ENCODE measurements around the gene ACOT7.

The ACOT7 gene

DNA sequence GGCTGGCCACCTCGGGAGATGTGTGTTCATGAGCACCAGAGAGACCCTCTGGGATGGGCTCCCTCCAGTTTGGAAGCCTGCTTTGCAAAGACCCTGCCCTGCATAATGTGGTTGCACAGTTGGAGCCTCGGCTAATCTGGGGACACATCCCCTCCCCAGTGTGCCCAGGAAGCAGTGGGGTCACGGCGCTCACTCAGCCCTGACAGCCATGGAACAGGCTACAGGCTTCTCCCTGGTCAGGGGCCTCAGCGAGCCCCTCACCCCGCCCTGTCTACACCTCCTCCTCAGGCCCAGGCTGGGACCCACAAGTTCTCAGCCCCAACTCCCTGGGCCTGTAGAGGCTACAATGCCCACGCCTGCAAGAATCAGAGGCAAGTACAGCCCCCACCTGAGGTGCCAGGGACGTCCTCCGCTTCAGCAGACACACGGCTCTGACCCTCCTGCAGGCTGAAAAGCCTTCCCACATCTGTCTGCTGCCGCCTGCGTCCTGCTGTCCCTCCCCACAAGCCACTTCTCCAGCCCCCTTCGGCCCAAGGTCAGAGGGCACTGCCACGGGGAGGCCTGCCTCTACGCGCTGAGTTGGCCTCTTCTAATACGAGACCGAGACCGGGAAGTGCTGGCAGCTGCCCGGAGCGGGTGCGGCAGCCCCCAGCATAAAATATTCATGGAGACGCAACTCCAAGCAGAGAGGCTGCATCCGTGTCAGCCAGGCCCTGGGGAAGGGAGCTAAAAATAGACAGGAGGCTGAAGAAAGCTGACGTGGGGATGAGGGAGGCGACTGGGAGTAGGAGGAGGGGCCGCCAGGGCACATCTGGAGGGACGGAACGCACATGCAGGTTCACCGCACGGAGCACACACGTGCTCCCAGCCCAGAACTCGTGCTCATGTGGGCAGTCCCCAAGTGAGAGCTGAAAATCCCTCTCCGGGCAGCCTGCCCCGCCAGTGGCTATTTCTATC, 117.5 kb downstream of the ACOT7 start:
- in situ Hi-C loops (cut with MboI; ENCODE audit: low sequenced_read_pairs), result no loop called here

DNA sequence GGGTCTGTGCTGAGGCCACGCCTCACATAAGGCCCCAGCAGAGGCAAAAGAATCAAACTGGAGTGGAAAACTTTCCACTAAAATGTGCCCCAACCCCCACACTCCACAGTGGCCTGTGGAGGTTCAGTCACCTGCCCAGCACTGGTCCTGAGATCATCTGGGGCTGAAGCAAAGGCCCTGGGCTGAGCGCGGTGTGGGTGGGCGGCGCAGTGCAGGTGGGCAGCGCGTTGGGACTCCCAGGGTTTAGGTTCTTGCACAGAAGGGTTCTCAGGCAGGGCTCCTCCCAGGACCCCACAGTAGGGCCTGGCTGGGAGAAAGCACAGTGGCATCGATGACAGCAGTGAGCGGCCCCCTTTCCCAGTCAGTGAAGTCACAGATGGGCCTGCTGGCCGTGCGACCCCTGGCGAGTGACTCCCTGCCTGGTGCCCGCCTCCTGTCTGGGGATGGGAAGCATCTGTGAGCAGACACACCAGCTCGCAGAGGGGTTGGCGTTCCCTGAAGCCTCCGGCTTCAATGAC, 118.9 kb downstream of the ACOT7 start:
- in situ Hi-C loops (cut with MboI; ENCODE audit: low sequenced_read_pairs), result loop anchor here (25.0 kb wide), 1 partner anchor 138 kb away; the partner anchor contains the start of genes ESPN and HES2

DNA sequence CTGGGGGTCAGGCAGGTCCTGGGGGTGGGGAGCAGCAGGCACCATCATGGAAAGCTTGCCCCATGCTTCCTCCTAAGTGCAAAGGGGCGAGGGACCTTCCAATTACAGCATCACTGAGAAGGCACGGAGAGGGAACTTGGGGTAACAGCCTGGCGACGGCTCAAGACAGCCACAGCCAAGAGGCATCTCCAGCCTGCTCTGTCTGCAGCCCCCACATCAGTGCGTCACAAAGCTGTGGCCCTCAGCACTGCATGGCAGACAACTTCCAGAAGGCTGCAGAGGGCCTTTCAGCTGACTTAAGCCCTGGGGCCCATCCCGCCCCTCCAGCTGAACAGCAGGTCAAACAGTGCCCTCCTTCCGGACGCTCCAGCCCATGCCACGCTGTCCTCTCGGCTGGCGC, 119.5 kb downstream of the ACOT7 start:
- in situ Hi-C loops (cut with MboI; ENCODE audit: low sequenced_read_pairs), result loop anchor here (25.0 kb wide), 1 partner anchor 138 kb away; the partner anchor contains the start of genes ESPN and HES2

DNA sequence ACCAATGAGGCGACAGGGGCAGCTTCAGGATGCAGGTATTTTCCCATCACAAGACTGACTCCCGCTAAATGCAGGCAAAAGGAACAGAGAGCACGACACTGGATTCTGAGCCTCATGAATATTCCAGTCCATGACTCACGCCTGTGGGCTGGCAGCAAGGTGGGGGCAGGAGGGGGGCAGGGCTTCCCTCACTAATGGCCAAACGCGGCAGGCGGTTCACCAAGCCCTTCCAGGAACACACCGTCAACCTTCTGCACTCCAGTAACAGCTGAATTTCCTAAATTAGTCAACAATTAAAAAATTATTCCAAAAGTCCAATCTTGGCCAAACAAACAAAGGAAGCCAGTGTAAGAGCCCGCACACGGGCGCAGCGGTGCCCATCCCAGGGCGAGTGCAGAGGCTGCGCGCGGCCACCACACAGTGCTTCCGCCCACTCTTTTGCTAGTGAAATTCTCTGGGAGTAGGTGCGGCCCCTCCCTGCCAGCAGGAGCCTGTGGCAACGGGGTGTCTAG, 120.1 kb downstream of the ACOT7 start:
- in situ Hi-C loops (cut with MboI; ENCODE audit: low sequenced_read_pairs), result loop anchor here (25.0 kb wide), 1 partner anchor 139 kb away; the partner anchor contains the start of genes ESPN and HES2

DNA sequence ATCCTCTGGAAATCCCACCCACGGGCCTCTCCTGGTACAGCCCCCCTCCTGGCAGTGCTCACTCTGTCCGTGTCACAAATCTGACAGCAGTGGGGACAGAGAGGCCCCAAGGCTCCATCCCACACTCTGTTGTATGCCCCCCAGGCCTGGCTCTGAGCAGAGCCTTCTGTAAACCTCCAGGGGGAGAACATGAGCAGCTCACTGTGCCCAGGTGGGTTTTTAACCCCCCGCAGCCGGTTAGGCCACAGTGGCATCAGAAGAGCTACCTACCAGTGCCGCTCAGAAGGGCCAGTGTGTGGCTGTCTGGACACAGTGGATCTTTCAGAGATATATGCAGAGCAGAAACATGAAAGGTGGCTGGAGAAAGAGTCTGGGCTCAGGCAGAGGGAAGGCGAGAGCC, 120.7 kb downstream of the ACOT7 start:
- in situ Hi-C loops (cut with MboI; ENCODE audit: low sequenced_read_pairs), result loop anchor here (25.0 kb wide), 1 partner anchor 139 kb away; the partner anchor contains the start of genes ESPN and HES2

DNA sequence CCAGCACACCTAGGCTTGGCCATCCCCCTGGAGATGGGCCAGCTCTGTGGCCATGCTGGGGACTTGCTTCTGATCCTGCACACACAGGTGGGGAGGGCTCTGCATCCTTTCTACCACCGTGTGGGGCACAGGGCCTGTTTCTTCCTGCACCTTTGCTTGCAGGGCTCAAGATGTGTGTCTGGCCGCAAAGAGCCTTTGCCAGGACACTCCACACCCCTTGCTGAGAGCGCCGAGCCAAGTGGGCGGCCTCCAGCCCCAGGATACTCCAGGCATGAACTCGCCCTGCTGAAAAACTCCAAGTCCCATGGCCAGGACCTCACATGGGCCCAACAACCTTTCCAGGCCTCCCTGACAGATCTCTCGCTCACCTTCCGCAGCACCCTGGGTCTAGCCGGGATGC, 121.1 kb downstream of the ACOT7 start:
- in situ Hi-C loops (cut with MboI; ENCODE audit: low sequenced_read_pairs), result loop anchor here (25.0 kb wide), 1 partner anchor 140 kb away; the partner anchor contains the start of genes ESPN and HES2

DNA sequence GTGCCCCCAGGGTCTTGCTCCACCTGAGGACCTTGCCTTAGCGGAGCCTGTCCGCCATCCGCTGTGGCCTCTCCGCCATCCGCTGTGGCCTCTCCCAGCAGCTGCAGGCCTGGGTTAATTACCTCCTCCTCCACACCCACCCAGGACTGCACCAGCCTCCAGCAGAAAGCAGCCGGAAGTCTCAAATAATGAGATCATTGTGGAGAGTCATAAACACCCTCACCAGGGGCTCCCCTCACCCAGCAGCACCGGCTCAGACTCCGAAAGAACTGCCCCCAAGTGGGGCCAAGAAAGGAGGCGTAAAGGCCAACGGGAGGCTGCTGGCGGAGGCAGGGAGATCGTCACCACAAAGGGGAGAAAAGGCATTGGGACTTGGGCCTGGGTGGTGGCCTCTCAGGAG, 122.0 kb downstream of the ACOT7 start:
- in situ Hi-C loops (cut with MboI; ENCODE audit: low sequenced_read_pairs), result loop anchor here (25.0 kb wide), 1 partner anchor 141 kb away; the partner anchor contains the start of genes ESPN and HES2

DNA sequence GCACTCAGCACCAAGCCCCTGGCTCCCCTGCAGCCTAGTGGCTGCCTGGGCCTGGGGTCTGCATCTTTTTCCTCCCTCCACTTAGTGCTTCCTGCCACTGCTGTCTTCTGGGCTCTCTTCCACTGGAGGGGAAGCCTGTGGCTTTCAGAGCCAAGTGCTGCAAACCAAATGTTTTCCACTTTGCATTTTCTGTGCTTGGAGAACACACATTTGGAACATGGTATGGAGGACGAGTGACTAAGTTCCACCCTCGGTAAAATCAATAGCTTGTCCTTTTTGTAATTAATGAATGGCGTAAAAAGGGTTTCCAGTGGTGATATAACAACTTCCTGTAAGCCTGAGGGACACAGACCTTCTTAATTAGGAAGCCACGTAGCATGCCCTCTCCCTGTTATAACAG, 122.6 kb downstream of the ACOT7 start:
- in situ Hi-C loops (cut with MboI; ENCODE audit: low sequenced_read_pairs), result loop anchor here (25.0 kb wide), 1 partner anchor 141 kb away; the partner anchor contains the start of genes ESPN and HES2

DNA sequence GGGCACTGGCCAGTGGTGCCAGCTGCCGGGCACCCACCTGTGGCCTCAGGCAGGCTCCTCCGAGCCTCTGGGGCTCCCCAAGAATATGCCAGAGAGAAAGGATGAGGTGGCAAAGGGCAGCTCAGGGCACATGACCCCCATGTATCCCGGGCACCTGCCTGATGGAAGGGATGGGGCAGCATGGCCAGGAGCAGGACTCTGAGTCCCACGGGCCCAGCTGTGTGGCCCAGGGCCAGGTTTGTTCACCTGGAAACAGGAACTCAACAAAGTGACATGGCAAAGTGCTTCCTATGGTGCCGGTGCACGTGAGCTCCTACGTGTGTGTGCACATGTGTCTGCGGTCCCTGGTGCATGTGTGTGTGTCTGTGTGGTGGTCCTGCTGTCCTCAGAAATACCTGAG, 123.2 kb downstream of the ACOT7 start:
- in situ Hi-C loops (cut with MboI; ENCODE audit: low sequenced_read_pairs), result loop anchor here (25.0 kb wide), 1 partner anchor 142 kb away; the partner anchor contains the start of genes ESPN and HES2

DNA sequence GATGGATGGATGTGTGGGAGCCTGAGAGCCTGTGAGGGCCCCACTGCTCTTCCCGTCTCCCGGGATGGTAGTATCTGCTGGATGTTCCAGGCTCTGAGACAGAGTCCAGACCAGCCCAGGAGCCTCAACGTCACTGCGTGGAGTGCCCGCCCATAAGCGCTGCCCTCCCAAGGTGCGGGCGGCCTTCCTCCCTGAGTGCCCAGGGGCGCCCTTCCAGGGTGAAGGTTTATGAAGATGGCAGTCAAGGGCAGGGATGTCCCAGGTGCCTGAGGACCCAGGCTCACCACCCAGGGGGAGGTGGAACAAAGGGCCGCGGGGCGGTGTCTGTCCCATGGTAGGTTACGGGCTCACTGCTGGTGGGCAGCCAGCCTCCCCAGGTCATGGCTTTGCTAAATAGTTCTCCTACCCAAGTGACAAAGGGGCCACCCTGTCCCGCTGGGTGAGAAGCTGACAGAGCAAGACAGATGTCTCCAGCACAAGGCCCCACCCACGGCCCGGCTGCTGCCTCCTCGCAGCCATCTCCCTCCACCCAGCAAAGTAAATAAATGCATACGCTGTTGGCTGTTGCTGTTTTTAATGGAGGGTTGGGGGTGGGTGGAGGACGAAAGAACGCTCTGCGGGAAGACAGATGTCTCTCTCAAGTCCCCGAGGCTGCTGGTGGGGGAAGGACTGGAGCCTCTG, 123.7 kb downstream of the ACOT7 start:
- in situ Hi-C loops (cut with MboI; ENCODE audit: low sequenced_read_pairs), result loop anchor here (25.0 kb wide), 1 partner anchor 142 kb away; the partner anchor contains the start of genes ESPN and HES2

DNA sequence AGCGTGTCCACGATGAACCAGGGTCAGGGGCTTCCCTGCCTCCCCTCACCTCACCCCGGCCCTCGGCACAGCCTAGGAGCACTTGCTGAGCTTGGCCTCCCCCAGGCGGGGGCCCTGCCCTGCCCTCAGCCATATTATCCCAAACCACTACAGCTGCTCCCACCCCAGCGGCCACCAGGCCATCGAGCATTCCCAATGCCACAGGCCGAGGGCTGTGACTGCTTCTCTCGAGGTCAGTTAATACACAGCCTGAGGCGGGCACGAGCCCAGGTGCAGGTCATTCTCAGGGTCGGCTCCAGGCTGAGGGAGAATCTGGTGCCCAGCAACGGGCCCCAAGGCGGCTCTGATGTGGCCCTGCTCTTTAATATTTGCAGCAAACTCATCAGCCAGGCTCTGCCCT, 124.3 kb downstream of the ACOT7 start:
- in situ Hi-C loops (cut with MboI; ENCODE audit: low sequenced_read_pairs), result loop anchor here (25.0 kb wide), 1 partner anchor 143 kb away; the partner anchor contains the start of genes ESPN and HES2

DNA sequence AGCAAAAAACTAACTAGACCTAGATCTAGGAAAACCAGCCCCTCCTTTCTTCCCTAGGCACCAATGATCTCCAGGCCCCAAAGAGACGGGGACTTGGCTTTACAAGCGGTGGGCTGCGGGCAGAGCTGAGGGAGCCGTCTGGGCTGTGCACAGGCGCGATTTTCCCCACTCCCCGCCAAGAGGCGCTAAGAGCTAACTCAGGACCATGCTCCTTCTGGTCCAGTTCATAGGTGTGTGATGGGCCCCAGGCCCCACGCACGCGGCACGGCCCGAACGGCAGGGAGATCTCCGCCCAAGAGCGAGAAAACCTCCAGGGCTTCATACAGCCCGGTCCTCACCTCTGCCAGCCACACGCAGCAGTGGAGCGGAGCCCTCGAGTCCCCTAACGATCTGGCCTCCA, 125.2 kb downstream of the ACOT7 start:
- in situ Hi-C loops (cut with MboI; ENCODE audit: low sequenced_read_pairs), result loop anchor here (25.0 kb wide), 1 partner anchor 144 kb away; the partner anchor contains the start of genes ESPN and HES2

DNA sequence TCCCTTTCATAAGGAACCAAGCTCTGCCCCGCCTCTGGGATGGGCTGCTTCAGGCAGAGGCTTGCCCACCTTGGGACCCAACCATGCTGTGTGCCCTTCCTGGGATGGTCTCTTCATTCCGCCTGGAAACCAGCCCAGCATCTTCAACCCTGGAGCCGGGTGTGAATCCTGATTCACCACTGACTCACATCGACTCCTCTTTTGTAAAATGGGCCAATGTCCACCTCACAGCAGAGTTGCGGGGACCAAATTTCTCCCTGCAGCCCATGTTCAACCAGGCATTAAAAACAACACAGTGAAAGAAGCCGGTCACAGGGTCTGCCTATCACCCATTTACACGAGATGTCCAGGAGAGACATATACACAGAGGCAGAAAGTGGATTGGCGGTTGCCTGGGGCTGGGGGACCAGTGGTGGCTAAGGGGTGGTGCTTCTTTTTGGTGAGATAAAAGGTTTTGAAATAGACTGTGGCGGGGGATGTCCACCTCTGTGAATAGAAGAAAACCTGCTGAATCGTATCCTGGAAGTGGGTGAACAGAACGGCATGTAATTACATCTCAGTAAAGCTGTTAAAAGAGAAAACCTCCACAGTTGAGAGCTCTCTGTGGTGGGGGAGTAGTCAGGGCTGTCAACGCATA, 125.8 kb downstream of the ACOT7 start:
- in situ Hi-C loops (cut with MboI; ENCODE audit: low sequenced_read_pairs), result loop anchor here (25.0 kb wide), 1 partner anchor 144 kb away; the partner anchor contains the start of genes ESPN and HES2

DNA sequence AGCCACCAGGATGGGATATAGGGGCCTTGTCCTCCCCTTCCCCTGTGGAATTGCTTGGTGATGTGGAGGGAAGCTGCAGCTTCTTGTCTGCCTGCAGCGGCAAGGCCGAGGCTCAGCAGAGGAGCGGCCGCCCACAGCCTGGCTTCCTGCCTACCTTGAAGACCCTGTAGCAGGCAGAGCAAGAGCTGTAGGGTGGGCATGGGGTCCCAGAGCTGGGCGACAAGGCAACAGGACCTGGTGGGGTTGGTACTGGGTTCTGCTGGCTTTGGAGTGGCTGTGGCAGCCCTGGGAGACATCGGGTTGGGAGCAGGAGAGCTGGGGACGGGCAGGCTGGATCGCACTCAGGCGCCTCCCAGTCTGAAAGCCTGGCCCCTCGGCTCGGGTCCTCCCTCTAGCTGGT, 126.9 kb downstream of the ACOT7 start:
- in situ Hi-C loops (cut with MboI; ENCODE audit: low sequenced_read_pairs), result loop anchor here (25.0 kb wide), 1 partner anchor 146 kb away; the partner anchor contains the start of genes ESPN and HES2

DNA sequence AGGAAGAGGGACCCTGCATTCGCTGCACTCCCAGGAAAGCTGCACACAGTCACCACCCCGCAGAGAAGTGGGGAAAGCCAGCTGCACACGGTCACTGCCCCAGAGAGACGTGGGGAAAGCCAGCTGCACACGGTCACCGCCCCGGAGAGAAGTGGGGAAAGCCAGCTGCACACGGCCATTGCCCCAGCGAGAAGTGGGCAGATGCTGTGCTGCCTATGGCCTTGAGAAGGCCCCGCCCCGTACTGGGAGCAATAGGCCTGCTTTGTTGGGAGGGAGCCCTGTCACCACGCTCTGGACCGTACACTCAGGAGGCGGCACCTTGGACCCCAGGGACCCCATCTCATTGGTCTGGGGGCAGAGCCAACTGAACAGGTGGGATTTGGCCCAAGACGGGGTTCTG, 128.4 kb downstream of the ACOT7 start:
- in situ Hi-C loops (cut with MboI; ENCODE audit: low sequenced_read_pairs), result loop anchor here (25.0 kb wide), 1 partner anchor 147 kb away; the partner anchor contains the start of genes ESPN and HES2

DNA sequence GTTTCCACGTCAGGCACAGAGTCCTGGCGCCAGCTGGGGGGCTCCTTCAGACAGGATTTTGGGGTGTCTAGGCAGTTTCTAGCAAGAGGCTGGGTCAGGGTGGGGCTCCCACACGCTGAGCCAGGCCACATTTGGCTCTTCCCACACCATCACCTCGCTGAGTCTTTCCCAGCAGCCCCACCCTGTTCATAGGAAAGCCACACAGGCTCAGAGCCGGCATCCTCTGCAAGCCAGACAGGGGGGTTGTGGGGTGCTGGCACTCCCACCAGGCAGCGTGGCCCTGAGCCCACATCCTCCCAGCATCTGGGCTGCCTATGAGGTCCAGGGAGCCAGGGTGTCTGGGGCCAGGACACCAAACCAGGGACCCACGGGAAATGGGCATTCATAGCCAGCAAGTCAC, 129.9 kb downstream of the ACOT7 start:
- in situ Hi-C loops (cut with MboI; ENCODE audit: low sequenced_read_pairs), result loop anchor here (25.0 kb wide), 1 partner anchor 149 kb away; the partner anchor contains the start of genes ESPN and HES2

DNA sequence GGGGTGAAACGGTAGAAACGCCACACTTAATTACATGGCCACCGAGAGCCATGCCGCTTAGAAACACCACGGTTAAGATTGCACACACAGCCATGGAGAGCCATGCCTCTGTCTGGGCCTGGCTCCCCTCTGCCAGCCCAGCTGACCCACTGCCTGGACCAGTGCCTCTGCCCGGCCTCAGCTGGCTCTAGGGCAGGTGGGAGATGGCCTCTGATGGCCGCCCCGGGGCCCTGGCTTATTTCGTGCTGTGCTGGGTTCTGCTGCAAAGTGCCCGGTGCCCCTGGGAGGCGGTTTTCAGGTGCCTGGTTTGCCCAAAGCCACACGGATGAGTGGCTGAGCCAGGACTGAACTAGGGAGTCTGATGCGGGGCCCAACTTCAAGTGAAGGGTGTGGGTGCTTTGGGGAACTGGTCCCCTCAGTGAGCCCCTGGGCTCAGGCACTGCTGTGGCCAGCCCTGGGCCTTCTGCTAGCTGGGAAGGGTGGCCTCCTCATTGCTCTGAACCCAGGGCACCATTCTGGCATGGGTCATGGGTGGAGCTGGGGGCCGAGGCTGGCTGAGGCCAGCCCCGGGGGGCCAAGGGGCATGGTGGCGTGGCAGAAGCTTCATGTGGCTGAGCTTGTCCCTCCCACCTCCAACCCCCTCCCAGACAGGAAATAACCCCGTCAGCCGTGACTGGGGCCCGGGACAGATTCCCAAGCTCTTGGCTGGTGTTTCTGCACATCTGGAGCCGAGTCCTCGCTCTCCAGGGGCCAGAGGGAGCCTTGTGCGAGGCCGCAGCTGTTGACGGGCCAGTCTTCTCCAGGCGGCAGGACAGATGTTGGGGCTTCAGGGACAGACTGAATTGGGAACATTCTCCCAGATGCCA, 130.8 kb downstream of the ACOT7 start:
- in situ Hi-C loops (cut with MboI; ENCODE audit: low sequenced_read_pairs), result loop anchor here (25.0 kb wide), 1 partner anchor 150 kb away; the partner anchor contains the start of genes ESPN and HES2

DNA sequence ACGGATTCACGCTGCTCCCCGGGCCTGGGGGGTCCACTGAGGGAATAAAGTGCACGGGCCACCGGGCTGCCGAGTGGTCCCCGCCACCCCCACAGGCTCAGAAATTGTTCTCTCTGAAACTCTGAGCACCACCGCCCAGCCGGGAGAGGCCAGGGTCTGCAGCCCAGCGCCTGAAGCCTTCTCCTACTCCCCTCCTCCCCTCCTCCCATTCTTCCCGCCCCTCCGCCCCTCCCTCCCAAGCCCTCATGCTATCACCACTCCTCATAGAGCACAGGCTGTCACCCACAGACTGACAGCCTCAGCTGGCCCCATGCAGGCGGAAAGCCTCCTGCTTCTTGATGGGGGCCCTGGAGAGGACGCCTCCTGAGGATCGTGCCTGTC, 132.0 kb downstream of the ACOT7 start:
- in situ Hi-C loops (cut with MboI; ENCODE audit: low sequenced_read_pairs), result loop anchor here (25.0 kb wide), 1 partner anchor 151 kb away; the partner anchor contains the start of genes ESPN and HES2
